ENCODE data around the gene GREB1.

Gene GREB1

DNA sequence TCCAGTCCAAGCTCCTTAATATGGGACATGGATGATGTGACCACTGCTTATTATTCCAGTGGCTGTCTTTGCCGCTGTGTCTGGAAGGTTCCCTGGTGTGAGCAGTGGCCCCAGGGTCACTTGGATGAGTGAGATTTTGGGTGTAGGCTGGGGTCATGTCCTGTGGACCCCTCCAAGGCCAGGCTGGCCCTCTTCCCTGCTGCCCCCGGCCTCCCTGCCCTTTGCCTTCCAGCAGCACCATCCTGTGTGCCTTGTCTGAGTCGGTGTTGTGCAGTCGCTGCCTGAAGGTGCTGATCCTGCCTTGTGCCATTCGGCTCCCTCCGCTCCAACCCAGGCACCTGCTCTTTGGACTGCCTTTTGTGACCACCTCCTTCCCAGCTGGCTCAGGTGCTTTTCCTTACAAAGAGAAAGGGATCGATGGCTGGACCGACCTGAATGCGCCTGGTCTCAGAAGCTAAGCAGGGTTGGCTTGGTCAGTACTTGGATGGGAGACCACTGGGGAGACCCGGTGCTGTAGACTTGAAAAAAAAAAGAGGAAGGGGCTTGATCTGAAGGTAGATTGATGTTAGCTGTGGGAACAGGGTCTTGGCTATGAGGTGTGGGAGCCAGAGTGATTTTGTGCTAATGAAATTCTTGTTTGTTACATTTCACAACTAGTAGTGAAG, 16.7 kb upstream of the GREB1 start:
- TF ChIP-seq, protein P1, sequence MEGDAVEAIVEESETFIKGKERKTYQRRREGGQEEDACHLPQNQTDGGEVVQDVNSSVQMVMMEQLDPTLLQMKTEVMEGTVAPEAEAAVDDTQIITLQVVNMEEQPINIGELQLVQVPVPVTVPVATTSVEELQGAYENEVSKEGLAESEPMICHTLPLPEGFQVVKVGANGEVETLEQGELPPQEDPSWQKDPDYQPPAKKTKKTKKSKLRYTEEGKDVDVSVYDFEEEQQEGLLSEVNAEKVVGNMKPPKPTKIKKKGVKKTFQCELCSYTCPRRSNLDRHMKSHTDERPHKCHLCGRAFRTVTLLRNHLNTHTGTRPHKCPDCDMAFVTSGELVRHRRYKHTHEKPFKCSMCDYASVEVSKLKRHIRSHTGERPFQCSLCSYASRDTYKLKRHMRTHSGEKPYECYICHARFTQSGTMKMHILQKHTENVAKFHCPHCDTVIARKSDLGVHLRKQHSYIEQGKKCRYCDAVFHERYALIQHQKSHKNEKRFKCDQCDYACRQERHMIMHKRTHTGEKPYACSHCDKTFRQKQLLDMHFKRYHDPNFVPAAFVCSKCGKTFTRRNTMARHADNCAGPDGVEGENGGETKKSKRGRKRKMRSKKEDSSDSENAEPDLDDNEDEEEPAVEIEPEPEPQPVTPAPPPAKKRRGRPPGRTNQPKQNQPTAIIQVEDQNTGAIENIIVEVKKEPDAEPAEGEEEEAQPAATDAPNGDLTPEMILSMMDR (conservative IDR thresholded peaks at IDR 0.05; ENCODE audit: low read length), result no peak

DNA sequence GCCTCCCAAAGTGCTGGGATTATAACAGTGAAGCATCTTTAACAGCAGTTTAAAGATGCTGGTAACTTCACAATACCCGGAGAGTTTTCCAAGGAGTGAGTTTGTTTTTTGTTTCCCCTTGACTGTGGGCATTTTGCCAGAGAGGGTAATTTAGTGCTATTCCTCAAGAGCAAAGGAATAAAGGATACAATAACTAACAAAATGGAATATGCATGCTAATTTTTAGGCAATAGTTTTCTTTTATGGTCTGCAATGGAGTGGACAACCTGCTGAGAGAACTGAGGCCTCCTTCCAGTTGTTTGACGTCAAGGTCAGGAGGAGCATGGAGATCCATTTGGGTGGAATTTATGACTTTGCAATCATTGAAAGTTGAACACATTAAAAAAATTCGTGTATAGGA, 15.9 kb upstream of the GREB1 start:
- TF ChIP-seq, protein P1 (conservative IDR thresholded peaks at IDR 0.05; ENCODE audit: low read length), result no peak
- no peak for DNase-seq (ENCODE audit: low read depth)

More for the DNA sequence above, 16.7 kb upstream of the GREB1 start:
- H3K4me3 ChIP-seq (ENCODE audit: low read length), result no peak overlapping the region
- no peak for DNase-seq (ENCODE audit: low read depth)

DNA sequence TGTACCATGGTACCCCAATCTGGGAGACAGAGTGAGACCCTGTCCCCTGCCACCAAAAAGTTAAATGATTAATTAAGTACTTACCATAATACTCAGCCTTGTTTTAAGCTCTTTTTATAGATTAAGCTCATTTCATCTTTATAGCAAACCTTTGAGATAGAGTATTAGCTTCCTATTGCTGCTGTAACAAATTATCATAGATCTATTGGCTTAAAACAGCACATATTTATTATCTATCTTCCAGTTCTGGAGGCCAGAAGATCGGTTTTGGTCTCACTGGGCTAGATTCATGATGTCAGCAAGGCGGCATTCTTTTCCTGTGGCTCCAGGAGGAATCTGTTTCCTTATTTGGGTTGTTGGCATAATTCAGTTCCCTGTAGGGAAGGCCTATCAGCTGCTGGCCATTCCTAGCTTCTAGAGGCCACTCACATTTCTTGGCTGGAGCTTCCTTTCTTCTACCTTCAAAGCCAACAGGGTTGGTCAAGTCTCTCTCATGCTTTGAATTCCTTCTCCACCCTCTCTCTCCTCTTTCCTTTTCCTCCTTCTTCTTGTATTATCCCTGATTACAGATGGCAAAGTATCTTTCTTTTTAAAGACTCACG, 13.7 kb upstream of the GREB1 start:
- no peak for DNase-seq (ENCODE audit: low read depth)
- no peak overlapping the region for H3K4me3 ChIP-seq (ENCODE audit: low read length)
- TF ChIP-seq, protein P1 (conservative IDR thresholded peaks at IDR 0.05; ENCODE audit: low read length), result no peak

More for the DNA sequence above, 15.9 kb upstream of the GREB1 start:
- H3K4me3 ChIP-seq (ENCODE audit: low read length), result no peak overlapping the region

DNA sequence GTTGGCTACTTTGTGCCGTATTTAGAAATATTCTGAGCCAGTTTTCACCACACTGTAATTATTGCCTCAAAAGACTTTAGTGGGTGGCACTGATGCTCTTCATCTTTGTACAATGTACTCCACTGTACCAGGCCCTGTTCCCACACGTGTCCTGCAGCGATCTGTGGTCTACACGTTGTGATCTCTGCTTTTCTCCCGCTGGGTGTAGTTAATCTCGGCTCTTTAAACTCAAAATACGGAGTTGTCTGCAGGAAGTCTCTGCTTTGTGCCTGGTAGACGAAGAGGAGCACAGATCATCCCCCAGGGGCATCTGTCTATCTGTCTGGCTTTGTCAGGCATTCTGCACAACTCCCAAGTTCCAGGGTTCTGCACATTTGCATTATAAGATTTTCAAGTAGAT, 12.1 kb upstream of the GREB1 start:
- no peak for DNase-seq (ENCODE audit: low read depth)
- TF ChIP-seq, protein P1 (conservative IDR thresholded peaks at IDR 0.05; ENCODE audit: low read length), result no peak
- no peak overlapping the region for H3K4me3 ChIP-seq (ENCODE audit: low read length)

DNA sequence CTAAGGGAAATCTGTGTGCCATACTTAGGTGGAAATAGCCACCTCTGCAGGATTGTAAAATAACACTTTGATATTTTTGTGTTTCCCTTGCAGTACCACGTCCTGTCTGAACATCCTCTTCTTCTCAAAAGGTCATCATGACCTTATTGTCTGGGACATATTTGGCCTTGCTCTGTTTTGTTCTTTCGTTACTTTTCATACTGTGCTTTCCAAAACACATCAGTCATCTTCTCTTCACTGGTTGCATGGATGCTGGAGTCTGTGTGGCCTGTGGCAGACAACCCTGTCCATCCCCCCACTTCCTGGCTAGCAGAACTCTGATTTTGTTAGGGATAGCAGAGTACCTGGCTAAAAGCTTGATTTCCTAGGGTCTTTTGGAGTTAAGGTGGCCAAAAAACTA, 9.4 kb upstream of the GREB1 start:
- DNase-seq (ENCODE audit: low read depth), result no peak
- no peak overlapping the region for H3K4me3 ChIP-seq (ENCODE audit: low read length)
- TF ChIP-seq, protein P1 (conservative IDR thresholded peaks at IDR 0.05; ENCODE audit: low read length), result no peak

DNA sequence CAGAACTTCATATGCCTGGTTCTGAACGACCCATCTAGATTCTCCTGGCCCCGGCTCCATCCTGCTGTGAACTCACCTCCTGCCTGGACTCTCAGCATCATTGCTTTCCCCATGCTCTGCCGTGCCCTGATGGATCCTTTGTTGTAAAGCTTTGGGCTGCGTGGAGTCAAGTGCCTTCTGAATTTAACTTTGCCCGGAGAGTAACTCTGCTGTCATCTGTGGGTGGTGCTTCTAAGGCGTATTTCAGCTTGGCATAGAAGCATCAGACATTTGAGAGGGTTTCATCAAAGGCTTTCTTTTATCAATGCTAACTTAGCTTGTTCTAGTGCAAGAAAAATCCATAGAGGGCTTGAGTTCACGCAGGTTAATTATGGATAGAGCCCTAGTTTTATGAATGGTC, 8.1 kb upstream of the GREB1 start:
- no peak for DNase-seq (ENCODE audit: low read depth)
- TF ChIP-seq, protein P1 (conservative IDR thresholded peaks at IDR 0.05; ENCODE audit: low read length), result no peak
- no peak overlapping the region for H3K4me3 ChIP-seq (ENCODE audit: low read length)

DNA sequence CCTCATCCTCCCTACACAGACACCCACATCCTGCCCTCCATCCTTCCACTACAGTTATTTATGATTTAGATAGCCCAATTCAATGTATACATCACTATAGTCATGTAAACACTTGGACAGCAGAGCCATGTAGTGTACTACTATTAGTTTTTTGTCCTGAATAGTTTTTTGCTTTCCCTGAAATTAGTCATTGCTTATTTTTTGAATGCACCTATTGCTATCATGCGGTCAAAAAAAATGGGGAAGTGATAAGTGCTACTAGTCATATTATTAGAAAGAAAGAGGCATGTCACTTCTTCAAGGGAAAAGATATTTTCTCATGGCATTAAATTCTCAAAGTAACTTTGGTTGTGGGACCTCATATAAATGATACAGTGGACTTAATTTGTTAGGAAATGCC, 6.8 kb upstream of the GREB1 start:
- H3K4me3 ChIP-seq (ENCODE audit: low read length), result no peak overlapping the region
- no peak for DNase-seq (ENCODE audit: low read depth)
- TF ChIP-seq, protein P1 (conservative IDR thresholded peaks at IDR 0.05; ENCODE audit: low read length), result no peak

Measured in AG10803 (cell line).